Mesendoderm (in vitro differentiated cells): Measurements from ENCODE around the gene TAF11L12.
"Not testable (repeated sequence)": the region's sequence is repeated elsewhere in the genome, so short reads cannot be mapped to it uniquely, and the experiment has no call there.

Source experiments
- DNase-seq: peaks from one replicate; pipeline ENCODE4 v3.0.0; 2013
- H2AK5ac ChIP-seq: 2 replicates; pipeline ENCODE4 v1.6.1; 2013; ENCODE audit warnings: low read length, inconsistent platforms
- H2BK120ac ChIP-seq: 2 replicates; pipeline ENCODE4 v1.6.1; 2013; ENCODE audit warnings: low read depth, mild to moderate bottlenecking, low read length, moderate library complexity, mixed read lengths
- H2BK15ac ChIP-seq: replicated peaks from 2 replicates; pipeline ENCODE4 v1.6.1; 2013; ENCODE audit warnings: low read depth, mild to moderate bottlenecking, moderate library complexity
- H2BK5ac ChIP-seq: 2 replicates; pipeline ENCODE4 v1.6.1; 2013; ENCODE audit warnings: low read length, inconsistent platforms
- H3K18ac ChIP-seq: 2 replicates; pipeline ENCODE4 v1.6.1; 2013; ENCODE audit warnings: mild to moderate bottlenecking, low read length, mixed read lengths
- H3K23ac ChIP-seq: one replicate; pipeline ENCODE4 v1.6.1; 2013; ENCODE audit warnings: low read length
- H3K27ac ChIP-seq: 2 replicates; pipeline ENCODE4 v1.5.1; 2013; ENCODE audit warnings: low read depth, mild to moderate bottlenecking, inconsistent platforms, low read length, moderate library complexity
- H3K27me3 ChIP-seq: 2 replicates; pipeline ENCODE4 v1.6.1; 2013; ENCODE audit warnings: low read length, control low read depth, mild to moderate bottlenecking, inconsistent platforms; ENCODE audit not compliant: insufficient read depth, poor library complexity
- H3K36me3 ChIP-seq: 2 replicates; pipeline ENCODE4 v1.6.1; 2013; ENCODE audit warnings: low read length, inconsistent platforms; ENCODE audit not compliant: control insufficient read depth, insufficient read depth
- H3K4ac ChIP-seq: one replicate; pipeline ENCODE4 v1.6.1; 2013; ENCODE audit warnings: low read depth, mild to moderate bottlenecking, low read length, moderate library complexity
- H3K4me1 ChIP-seq: 2 replicates; pipeline ENCODE4 v1.6.1; 2013; ENCODE audit warnings: low read depth, low read length, inconsistent platforms; ENCODE audit not compliant: control insufficient read depth
- H3K4me2 ChIP-seq: 2 replicates; pipeline ENCODE4 v1.6.1; 2013; ENCODE audit warnings: low read length
- H3K4me3 ChIP-seq: 2 replicates; pipeline ENCODE4 v1.5.1; 2013; ENCODE audit warnings: mild to moderate bottlenecking, low read length
- H3K56ac ChIP-seq: one replicate; pipeline ENCODE4 v1.6.1; 2013; ENCODE audit warnings: low read length
- H3K79me1 ChIP-seq: 2 replicates; pipeline ENCODE4 v1.6.1; 2013; ENCODE audit warnings: low read length, inconsistent platforms
- H3K79me2 ChIP-seq: 2 replicates; pipeline ENCODE4 v1.6.1; 2013; ENCODE audit warnings: mild to moderate bottlenecking, low read length; ENCODE audit not compliant: control insufficient read depth, insufficient read depth
- H3K9ac ChIP-seq: 2 replicates; pipeline ENCODE4 v1.6.1; 2013; ENCODE audit warnings: low read length, inconsistent platforms
- H4K5ac ChIP-seq: one replicate; pipeline ENCODE4 v1.6.1; 2013; ENCODE audit warnings: low read length
- H4K8ac ChIP-seq: one replicate; pipeline ENCODE4 v1.6.1; 2013; ENCODE audit warnings: low read depth, mild to moderate bottlenecking, control low read depth, low read length, moderate library complexity
- WGBS: extraction: QIAGEN DNeasy Blood & Tissue Kit; methylation state at CpG from one replicate; pipeline ENCODE4 v1.1.7; 2013; ENCODE audit warnings: low lambda C conversion rate, missing lambda C conversion rate; ENCODE audit not compliant: insufficient coverage; ENCODE audit errors: extremely low coverage; 5-methylcytosine and 5-hydroxymethylcytosine counted together

Gene TAF11L12

DNA sequence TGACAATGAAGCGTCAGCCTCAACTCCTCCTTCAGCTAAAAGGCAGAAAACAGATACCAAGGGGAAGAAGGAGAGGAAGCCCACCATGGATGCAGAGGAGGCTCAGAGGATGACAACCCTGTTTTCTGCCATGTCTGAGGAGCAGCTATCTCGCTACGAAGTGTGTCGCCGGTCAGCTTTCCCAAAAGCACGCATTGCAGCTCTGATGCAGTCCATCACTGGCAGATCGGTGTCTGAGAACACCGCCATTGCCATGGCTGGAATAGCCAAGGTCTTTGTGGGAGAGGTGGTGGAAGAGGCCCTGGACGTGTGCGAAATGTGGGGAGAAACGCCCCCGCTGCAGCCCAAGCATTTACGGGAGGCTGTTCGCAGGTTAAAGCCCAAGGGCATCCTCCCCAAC is 5.2 kb upstream of the TAF11L12 start:
- DNase-seq = no peak
- Histone ChIP-seq H3K9ac (no peak overlapping the region), H3K4me2 (no peak overlapping the region), H3K4me1 (no peaks in the 10 kb centered on the region), H3K18ac (no peak overlapping the region), H2AK5ac (no peak overlapping the region), H3K23ac (no peak overlapping the region), H2BK120ac (no peak overlapping the region), H4K8ac (no peak overlapping the region), H2BK15ac (no peak overlapping the region), H3K27ac (no peak overlapping the region), H4K5ac (no peak overlapping the region), H3K79me2 (no peaks in the 10 kb centered on the region), H3K79me1 (no peaks in the 10 kb centered on the region), H3K4me3 (no peak overlapping the region), H3K56ac (no peak overlapping the region), H3K27me3 (no peaks in the 10 kb centered on the region), H3K36me3 (no peaks in the 10 kb centered on the region), H3K4ac (no peak overlapping the region), H2BK5ac (no peak overlapping the region)
- WGBS = no CpG with 5 or more reads among the region's 14 CpGs

DNA sequence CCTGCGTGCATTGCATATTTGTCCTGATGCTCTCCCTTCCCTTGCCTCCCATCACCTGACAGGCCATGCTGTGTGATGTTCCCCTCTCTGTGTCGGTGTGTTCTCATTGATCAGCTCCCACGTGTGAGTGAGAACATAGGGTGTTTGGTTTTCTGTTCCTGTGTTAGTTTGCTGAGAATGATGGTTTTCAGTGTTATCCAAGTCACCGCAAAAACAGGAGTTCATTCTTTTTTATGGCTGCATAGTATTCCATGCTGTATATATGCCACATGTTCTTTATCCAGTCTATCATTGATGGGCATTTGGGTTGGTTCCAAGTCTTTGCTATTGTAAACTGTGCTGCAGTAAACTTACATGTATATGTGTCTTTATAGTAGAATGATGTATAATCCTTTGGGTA is 2.7 kb upstream of the TAF11L12 start:
- H3K4me2 ChIP-seq, H3K56ac ChIP-seq, H3K9ac ChIP-seq, DNase-seq, H3K23ac ChIP-seq, H4K8ac ChIP-seq, H2BK15ac ChIP-seq, H4K5ac ChIP-seq, H3K79me2 ChIP-seq, H3K36me3 ChIP-seq, H2AK5ac ChIP-seq, H2BK5ac ChIP-seq, H3K4me3 ChIP-seq, H3K4me1 ChIP-seq, H2BK120ac ChIP-seq, H3K4ac ChIP-seq, H3K18ac ChIP-seq, H3K27ac ChIP-seq, H3K27me3 ChIP-seq, H3K79me1 ChIP-seq: not testable (repeated sequence)
- WGBS = no CpG with 5 or more reads among the region's 4 CpGs

DNA sequence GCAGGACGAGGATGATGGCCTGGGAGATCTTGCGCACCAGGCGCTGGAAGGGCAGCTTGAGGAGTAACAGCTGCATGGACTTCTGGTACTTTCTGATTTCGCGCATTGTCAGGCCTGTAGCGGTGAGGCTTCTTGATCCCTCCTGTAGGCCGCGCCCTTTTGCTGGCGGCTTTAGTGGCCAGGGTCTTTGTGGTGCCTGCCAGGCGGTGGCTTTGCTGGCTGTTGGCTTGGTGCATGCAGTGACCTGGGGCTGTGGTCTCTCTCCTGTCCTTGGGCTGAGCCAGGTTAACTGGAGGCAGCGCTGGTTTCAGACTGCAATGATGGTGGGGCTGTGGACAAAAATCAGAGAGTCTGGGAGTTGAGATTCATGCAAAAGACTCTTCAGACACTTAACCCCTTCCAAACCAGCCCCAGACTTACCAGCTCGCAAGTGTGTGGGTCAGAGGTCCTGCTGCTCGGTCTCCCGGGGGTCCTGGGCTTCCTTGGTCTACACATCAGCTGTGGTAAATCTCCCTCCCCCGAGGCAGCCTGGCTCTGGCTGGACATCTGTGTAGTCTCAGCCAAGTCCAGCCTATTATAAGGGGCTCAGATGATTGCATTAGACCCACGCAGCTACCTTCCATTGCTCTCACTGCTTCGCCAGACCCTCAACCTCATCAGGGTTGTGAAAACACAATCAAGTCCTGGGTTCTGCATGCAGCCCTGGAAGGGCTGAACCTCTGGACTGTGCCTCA is 4.8 kb downstream of the TAF11L12 start:
- no peaks in the 10 kb centered on the region for H3K27me3 ChIP-seq
- H2AK5ac ChIP-seq = no peak overlapping the region
- no peaks in the 10 kb centered on the region for H3K79me2 ChIP-seq
- H2BK120ac ChIP-seq = no peak overlapping the region
- no peak overlapping the region for H3K27ac ChIP-seq
- no peak overlapping the region for H3K4ac ChIP-seq
- H2BK15ac ChIP-seq = no peak overlapping the region
- H3K4me2 ChIP-seq = no peak overlapping the region
- H3K4me3 ChIP-seq = no peak overlapping the region
- no peak overlapping the region for H4K8ac ChIP-seq
- H3K36me3 ChIP-seq = no peaks in the 10 kb centered on the region
- no peak overlapping the region for H2BK5ac ChIP-seq
- WGBS = no CpG with 5 or more reads among the region's 17 CpGs
- H3K9ac ChIP-seq = no peak overlapping the region
- H3K79me1 ChIP-seq = no peaks in the 10 kb centered on the region
- H4K5ac ChIP-seq = no peak overlapping the region
- no peak for DNase-seq
- no peaks in the 10 kb centered on the region for H3K4me1 ChIP-seq
- no peak overlapping the region for H3K23ac ChIP-seq
- H3K18ac ChIP-seq = no peak overlapping the region
- no peak overlapping the region for H3K56ac ChIP-seq

DNA sequence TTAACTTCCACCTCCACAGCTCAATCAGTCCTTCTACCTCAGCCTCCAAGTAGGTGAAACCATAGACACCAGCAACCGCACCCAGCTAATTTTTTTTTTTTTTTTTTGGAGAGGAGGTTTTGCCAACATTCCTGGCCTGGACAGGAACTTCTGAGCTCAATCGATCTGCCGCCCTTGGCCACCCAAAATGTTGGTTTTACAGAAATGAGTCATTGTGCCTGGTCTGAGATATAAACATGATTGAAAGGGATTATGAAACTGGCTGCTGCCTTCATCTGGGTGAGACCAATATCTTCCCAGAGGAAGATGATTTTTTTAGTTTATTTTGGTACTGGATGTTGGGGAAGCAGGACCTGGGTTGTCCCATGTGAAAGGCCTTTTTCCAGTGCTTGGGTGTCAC is 9.2 kb downstream of the TAF11L12 start:
- no CpG with 5 or more reads among the region's 3 CpGs for WGBS

GRCh38 chr5:17620627-17621026 is 10.4 kb downstream of the TAF11L12 start:
- Histone ChIP-seq H4K5ac (no peak overlapping the region), H3K4me1 (no peaks in the 10 kb centered on the region), H3K23ac (no peak overlapping the region), H3K4me3 (no peak overlapping the region), H3K9ac (no peak overlapping the region), H3K36me3 (no peaks in the 10 kb centered on the region), H4K8ac (no peak overlapping the region), H2BK15ac (no peak overlapping the region), H2AK5ac (no peak overlapping the region), H3K79me2 (no peaks in the 10 kb centered on the region), H2BK120ac (no peak overlapping the region), H2BK5ac (no peak overlapping the region), H3K79me1 (no peaks in the 10 kb centered on the region), H3K27ac (no peak overlapping the region), H3K4me2 (no peak overlapping the region), H3K56ac (no peak overlapping the region), H3K27me3 (no peaks in the 10 kb centered on the region), H3K18ac (no peak overlapping the region), H3K4ac (no peak overlapping the region)
- peak; percentile 40 for DNase-seq
- no CpG with 5 or more reads among the region's 17 CpGs for WGBS

More for the DNA sequence above, 9.2 kb downstream of the TAF11L12 start:
- no peak overlapping the region for H4K8ac ChIP-seq
- H2BK15ac ChIP-seq = no peak overlapping the region
- no peak overlapping the region for H3K56ac ChIP-seq
- H2AK5ac ChIP-seq = no peak overlapping the region
- no peak overlapping the region for H2BK120ac ChIP-seq
- no peak overlapping the region for H3K4me3 ChIP-seq
- H3K18ac ChIP-seq = no peak overlapping the region
- H3K23ac ChIP-seq = no peak overlapping the region
- no peak overlapping the region for H3K27ac ChIP-seq
- H3K36me3 ChIP-seq = no peaks in the 10 kb centered on the region
- no peak overlapping the region for H3K9ac ChIP-seq
- H4K5ac ChIP-seq = no peak overlapping the region
- H3K4ac ChIP-seq = no peak overlapping the region
- H2BK5ac ChIP-seq = no peak overlapping the region
- H3K4me1 ChIP-seq = no peaks in the 10 kb centered on the region
- H3K79me1 ChIP-seq = no peaks in the 10 kb centered on the region
- no peak overlapping the region for H3K4me2 ChIP-seq
- no peaks in the 10 kb centered on the region for H3K27me3 ChIP-seq
- no peak for DNase-seq
- no peaks in the 10 kb centered on the region for H3K79me2 ChIP-seq

GRCh38 chr5:17625686-17626085 is 15.5 kb downstream of the TAF11L12 start:
- Histone ChIP-seq H3K4me1 (no peaks in the 10 kb centered on the region), H3K4ac (no peak overlapping the region), H3K9ac (no peak overlapping the region), H2BK15ac (no peak overlapping the region), H2BK120ac (no peak overlapping the region), H3K4me2 (no peak overlapping the region), H3K36me3 (no peaks in the 10 kb centered on the region), H4K5ac (no peak overlapping the region), H3K27me3 (no peaks in the 10 kb centered on the region), H2BK5ac (no peak overlapping the region), H3K79me2 (no peaks in the 10 kb centered on the region), H3K18ac (no peak overlapping the region), H2AK5ac (no peak overlapping the region), H3K56ac (no peak overlapping the region), H4K8ac (no peak overlapping the region), H3K4me3 (no peak overlapping the region), H3K23ac (no peak overlapping the region), H3K79me1 (no peaks in the 10 kb centered on the region), H3K27ac (no peak overlapping the region)
- no peak for DNase-seq
- no CpG with 5 or more reads among the region's 11 CpGs for WGBS
